Measurements from ENCODE around the gene CA11. TPM values are rescaled to one million over a fixed set of nuclear protein-coding genes. Genes with fewer than 3 reads are reported as not detected.

CA11 gene
- total RNA-seq, 4 donors from 2014 or later: 7.3 to 37.5 (median 10.3) TPM

- DNase-seq (ENCODE audit: low spot score in 2 of 2): no peak
- TF ChIP-seq POLR2A (IDR thresholded peaks at IDR 0.05) (no peak), CTCF (IDR thresholded peaks at IDR 0.05) (no peak)
- intact Hi-C loops (cut with DNase I; ENCODE audit: low total_unique reads): no loop called here
- peak overlapping the region; percentile 76 for H3K4me3 ChIP-seq (ENCODE audit: low read depth, poor library complexity, severe bottlenecking)
- WGBS, 2 donors: 2 to 3% methylated on average over 18 of the region's 18 CpGs
Observed at GRCh38 chr19:48618278-48618915, 27.6 kb downstream of the CA11 start.

- no peak for DNase-seq (ENCODE audit: low spot score in 2 of 2)
- intact Hi-C loops (cut with DNase I; ENCODE audit: low total_unique reads): no loop called here
- TF ChIP-seq POLR2A (IDR thresholded peaks at IDR 0.05) (no peak), CTCF (IDR thresholded peaks at IDR 0.05) (no peak)
- 57 to 59% methylated on average over 16 to 17 of the region's 18 CpGs for WGBS, 2 donors
- no peak overlapping the region for H3K4me3 ChIP-seq (ENCODE audit: low read depth, poor library complexity, severe bottlenecking)
Observed at GRCh38 chr19:48617146-48617937, 28.6 kb downstream of the CA11 start.

- no peak for DNase-seq (ENCODE audit: low spot score in 2 of 2)
- intact Hi-C loops (cut with DNase I; ENCODE audit: low total_unique reads): no loop called here
- WGBS, 2 donors: 65 to 70% methylated on average over 12 of the region's 12 CpGs
- no peak overlapping the region for H3K4me3 ChIP-seq (ENCODE audit: low read depth, poor library complexity, severe bottlenecking)
- TF ChIP-seq POLR2A (IDR thresholded peaks at IDR 0.05) (no peak), CTCF (IDR thresholded peaks at IDR 0.05) (no peak)
Observed at GRCh38 chr19:48616491-48617056, 29.4 kb downstream of the CA11 start.

- TF ChIP-seq CTCF (IDR thresholded peaks at IDR 0.05): no peak
- no peak for TF ChIP-seq POLR2A (IDR thresholded peaks at IDR 0.05)
- intact Hi-C loops (cut with DNase I; ENCODE audit: low total_unique reads): no loop called here
- DNase-seq (ENCODE audit: low spot score in 2 of 2): no peak
- no peak overlapping the region for H3K4me3 ChIP-seq (ENCODE audit: low read depth, poor library complexity, severe bottlenecking)
- WGBS, 2 donors: 71 to 83% methylated on average over 7 to 16 of the region's 16 CpGs
Observed at GRCh38 chr19:48616041-48616436, 29.9 kb downstream of the CA11 start.

GRCh38 chr19:48615231-48616040 is 30.6 kb downstream of the CA11 start:
- H3K4me3 ChIP-seq (ENCODE audit: low read depth, poor library complexity, severe bottlenecking): no peak overlapping the region
- DNase-seq (ENCODE audit: low spot score in 2 of 2): no peak
- no peak for TF ChIP-seq CTCF (IDR thresholded peaks at IDR 0.05)
- no peak for TF ChIP-seq POLR2A (IDR thresholded peaks at IDR 0.05)
- 59 to 66% methylated on average over 19 of the region's 19 CpGs for WGBS, 2 donors
- intact Hi-C loops (cut with DNase I; ENCODE audit: low total_unique reads): no loop called here

All from lower leg skin (tissue), 4 donors.